Measurements from ENCODE around the gene PKP3.
"Not testable (repeated sequence)": the region's sequence is repeated elsewhere in the genome, so short reads cannot be mapped to it uniquely, and the experiment has no call there.

PKP3 gene

DNA sequence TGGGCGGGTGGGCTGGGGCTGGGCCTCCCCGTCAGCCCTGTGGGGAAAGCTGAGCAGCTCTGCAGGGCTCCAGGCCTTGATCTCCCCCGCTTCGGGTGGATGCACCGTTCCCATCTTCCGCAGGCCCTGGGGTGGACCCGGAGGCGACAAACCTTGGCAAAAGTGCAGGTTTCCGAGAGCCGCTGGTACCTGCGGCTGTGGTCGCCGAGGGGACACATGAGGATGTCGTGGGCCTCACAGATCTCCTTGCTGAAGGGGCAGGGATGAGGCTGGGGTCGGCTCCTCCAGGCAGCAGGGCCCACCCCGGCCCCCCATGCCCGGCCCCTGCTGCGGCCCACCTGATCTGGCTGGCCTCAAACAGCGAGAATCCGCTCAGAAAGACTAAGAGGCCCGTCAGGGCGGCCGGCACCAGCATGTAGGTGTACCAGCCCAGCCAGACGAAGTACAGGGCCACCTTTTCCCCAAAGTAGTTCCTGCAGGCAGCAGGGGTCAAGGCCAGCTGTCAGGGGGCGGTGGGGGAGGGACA lies 36.0 kb downstream of the PKP3 start:
- DNase-seq (ENCODE audit: low spot score), result no peak

DNA sequence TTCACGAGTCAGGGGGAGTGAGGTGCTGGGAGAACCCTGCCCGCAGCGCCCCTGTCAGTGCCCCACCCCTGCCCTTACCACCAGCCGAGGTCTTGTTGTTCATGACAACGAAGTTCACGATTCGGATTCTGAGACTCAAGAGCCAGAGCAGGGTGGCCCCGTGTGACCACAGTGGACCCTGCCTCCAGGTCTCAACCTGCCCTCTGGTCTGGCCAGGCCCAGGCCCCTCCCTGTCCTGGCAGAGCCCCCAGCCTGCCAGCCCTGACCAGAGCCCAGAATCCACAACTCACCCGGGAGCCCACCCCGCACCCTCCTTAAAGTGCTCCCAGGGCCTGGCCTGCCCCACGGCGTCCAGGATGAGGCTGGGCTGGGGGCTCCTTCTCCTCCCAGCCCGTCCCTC lies 37.9 kb downstream of the PKP3 start:
- DNase-seq (ENCODE audit: low spot score), result no peak

DNA sequence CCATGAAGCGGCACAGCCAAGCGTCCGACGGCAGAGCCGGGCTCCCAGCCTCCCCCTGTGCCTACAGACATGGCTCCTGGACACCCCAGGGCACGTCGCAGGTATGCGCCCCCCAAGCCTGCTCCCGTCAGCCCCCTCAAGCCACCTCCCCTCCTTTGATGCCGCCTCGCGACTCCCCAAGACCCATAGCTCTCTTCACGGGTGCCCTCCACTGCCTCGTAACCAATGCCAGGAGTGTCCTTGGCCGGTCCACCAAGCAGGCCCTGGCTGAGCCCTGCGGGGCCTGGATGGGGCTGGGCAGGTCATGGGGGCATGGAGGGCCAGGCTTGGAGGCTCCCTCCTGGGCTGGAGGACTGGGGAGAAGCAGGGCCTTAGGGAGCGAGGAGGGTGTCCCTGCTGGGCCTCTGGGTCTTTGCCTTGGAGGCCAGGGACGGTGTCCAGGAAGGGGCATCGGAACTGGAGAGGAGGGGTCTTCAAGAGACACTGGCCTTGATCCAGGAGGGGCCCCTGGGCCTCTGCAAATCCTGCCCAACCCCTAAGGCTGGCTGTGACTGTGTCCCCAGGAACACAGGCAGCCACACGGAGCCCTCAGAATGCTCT lies 38.6 kb downstream of the PKP3 start:
- DNase-seq (ENCODE audit: low spot score), result no peak

DNA sequence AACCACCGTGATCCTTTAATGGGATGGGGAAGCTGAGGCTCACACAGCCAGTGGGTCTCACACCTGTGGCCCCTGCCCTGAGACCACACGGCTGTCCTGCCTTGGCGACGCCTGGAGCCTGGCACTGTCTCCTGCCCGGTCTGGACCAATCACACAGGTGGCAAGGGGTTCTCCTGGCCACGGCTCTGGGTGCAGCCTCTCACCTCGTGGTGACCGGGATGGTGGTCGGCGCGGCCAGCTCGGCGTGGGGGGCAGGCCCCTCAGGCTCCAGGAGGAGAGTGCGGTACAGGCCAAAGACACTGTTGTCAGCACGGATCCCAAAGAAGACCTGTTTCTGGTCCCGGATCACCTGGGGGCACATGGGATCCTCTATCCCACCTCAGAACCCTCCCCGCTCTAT lies 39.1 kb downstream of the PKP3 start:
- DNase-seq (ENCODE audit: low spot score), result no peak

DNA sequence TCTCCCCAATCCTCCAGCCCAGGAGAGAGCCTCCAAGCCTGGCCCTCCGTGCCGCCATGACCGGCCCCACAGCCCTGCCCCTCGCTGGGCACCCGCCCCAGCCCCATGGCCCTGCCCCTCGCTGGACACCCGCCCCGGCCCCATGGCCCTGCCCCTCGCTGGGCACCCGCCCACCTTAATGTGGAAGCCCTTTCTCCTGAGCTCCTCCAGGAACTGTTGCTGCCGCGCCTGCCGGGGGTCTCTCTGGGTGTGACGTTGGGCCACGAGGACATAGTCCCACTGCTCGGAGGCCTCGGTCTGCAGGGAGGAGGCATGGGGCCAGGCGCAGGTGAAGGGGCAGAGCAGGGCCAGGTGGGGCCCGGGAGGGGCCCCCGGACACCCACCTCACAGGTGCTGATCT lies 39.6 kb downstream of the PKP3 start:
- no peak for DNase-seq (ENCODE audit: low spot score)

DNA sequence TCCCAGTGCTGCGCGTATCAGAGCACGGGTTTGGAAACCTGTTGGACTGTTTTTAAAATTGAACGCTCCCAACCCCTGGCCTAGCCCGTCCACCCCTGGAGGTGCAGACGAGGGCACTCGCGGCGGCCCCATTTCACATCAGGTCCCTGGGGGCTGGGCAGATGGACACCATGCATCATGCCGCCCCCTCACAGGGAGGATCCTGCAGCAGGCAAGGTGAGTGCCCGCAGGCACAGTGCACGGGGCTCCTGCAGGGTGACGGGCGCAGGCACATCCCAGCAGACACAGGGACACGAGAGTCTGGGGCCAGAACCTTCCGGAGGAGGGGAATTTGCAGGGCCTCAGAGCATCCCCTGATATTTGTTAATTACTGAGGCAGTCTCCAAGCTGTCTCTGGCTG lies 40.5 kb downstream of the PKP3 start:
- no peak for DNase-seq (ENCODE audit: low spot score)

DNA sequence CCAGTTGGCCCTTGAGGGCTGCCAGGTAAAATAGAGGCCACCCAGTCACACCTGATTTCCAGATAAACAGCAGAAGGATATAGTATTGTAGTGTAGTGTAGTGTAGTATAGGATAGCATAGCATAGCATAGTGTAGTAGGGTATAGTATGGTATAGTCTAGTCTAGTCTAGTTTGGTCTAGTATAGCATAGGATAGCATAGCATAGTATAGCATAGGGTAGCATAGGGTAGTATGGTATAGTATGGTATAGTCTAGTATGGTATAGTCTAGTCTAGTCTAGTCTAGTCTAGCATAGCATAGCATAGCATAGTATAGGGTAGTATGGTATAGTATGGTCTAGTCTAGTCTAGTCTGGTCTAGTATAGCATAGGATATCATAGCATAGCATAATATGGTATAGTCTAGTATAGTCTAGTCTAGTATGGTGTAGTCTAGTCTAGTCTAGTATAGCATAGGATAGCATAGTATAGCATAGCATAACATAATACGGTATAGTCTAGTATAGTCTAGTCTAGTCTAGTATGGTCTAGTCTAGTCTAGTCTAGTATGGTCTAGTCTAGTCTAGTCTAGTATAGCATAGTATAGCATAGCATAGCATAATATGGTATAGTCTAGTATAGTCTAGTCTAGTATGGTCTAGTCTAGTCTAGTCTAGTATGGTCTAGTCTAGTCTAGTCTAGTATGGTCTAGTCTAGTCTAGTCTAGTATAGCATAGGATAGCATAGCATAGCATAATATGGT lies 41.2 kb downstream of the PKP3 start:
- not testable (repeated sequence) for DNase-seq (ENCODE audit: low spot score)

DNA sequence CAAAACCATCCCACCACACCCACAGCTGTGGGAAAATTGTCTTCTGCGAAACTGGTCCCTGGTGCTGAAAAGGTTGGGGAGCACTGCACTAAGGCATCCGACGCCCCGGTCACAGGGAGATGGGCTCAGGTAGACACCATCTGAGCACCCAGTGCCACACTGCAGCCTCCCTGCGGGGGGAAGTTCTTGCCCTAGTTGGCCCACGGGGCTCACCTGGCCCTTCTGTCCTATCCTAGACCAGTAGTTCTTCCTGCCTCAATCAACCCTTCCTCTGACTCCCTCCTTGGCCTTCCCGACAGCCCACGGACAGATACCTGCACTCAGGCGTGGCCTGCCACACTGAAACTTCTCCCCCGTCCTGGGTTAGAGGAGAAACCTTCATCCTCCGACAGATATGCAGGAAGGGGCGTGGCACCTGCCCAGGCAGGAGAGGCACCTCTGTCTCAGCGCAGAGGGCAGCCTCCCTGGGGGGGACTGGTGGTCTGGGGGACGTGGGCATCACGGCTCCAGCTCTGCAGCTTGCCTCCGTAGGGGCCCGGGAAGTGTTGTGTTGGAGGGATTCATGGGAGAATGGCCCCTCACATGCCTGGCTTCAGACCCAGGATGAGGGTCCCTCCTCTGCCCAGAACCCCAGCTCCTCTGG lies 43.3 kb downstream of the PKP3 start:
- DNase-seq (ENCODE audit: low spot score), result no peak

DNA sequence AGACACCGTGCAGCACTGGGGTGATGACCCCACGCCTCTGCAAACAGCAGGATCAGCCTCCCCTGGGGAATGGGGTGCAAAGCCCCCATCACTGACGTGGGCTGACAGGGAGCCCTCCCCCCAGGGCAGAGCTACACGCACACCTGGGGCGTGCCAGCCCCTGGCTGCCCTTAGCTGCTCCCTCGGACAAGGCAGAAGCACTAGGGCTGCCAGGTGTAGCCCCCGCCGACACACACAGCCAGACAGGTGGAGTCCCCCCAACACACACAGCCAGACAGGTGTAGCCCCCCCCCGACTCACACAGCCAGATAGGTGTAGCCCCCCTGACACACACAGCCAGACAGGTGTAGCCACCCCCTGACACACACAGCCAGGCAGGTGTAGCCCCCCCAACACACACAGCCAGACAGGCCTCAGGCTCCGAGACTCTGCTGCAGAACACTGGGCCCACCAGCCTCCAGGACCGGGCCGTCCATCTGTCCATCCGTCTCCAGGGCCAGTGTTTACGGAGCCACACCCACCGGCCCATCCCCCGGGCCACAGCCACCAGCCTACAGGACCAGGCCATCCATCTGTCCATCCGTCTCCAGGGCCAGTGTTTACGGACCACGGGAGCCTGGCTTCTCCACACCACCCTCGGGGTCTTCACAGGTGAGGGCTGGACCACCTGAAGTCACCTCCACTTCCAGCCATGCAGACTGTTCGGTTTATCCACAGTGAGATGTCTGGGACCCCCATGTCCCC lies 44.3 kb downstream of the PKP3 start:
- no peak for DNase-seq (ENCODE audit: low spot score)

DNA sequence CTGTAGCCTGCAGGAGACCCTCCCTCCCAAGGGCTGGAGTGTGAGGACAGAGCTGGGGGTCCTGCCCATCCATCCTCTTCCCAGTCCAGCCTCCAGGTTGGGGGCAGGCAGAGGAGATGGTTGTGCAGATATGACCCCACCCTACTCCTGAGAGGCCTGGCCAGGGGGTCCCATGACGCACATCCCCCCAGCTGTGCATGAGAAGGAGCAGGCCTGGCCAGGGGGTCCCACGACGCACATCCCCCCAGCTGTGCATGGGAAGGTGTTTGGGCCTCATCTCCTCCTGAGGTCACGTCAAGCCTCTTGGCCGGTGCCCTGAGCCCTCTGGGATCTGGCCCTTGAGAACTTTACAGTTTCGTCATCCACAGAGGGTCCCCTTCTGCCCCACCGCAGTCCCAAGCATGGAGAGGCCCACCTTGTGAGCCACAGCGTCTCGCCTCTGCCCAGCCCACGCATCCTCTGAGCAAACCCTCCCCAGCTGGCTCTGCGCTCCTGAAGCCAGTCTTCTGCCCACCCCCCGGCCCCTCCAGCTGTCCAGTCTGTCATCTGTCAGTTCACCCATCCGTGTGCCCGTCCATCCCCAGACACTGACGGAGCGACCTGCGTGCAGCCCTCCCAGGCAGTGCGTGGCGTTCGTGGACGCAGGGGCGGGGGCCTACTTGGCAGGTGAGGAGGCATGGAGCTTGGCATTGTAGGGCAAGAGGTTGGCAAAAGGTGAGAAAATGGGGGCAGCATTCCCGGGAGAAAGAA lies 45.5 kb downstream of the PKP3 start:
- no peak for DNase-seq (ENCODE audit: low spot score)

DNA sequence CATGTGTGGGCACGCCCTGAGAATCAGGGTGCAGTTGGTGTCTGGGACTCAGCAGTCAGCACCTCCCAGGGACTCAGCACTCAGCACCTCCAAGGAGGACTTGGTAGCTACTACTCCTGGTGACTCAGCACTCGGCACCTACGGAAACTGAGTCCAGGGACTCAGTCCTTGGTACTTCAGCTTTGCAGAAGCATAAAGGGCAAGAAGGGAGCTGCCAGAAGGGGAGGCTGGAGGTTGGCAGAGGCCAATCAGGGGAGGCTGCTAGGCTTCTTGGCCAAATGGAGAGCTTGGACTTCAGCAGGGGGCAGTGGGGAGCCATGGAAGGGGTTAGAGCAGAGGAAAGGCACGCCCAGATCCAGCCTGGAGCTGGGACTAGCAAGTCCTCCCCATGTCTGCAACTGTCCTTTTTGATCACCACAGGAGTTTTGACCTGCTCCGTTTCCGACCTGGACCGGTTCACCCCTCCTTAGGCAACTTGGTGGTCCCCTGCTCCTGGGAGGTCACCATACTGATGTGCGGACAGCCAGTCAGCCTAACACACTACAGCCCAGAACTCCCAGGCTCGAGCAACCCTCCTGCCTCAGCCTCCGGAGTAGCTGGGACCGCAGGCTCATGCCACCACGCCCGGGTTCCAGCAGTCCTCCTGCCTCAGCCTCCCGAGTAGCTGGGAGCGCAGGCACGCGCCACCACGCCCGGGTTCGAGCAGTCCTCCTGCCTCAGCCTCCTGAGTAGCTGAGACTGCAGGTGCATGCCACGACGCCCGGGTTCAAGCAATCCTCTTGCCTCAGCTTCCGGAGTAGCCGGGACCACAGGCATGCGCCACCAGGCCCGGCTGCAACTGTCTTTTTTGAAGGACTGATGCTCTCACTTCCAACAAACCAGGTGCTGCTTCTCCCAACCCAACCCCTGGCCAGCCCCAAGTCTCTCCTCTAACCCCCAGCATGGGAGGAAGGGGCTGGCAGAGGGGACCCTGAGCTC lies 46.3 kb downstream of the PKP3 start:
- no peak for DNase-seq (ENCODE audit: low spot score)

DNA sequence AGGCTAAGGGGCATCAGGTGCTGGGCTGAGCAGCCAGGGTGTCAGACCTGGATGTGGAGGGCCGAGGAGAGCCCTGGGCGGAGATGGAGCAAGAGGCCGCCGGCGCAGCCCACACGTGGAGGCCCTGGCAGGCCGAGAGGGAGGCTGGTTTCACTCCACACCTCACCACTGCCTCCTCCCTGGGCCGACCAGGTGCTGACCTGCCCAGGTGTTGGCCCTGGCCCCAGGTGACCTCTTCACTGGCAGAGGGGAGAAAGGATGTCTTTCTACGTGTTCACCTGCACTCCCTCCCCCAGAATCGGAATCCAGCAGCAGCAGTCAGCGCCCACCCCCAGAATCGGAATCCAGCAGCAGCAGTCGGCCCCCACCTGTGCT lies 47.0 kb downstream of the PKP3 start:
- DNase-seq (ENCODE audit: low spot score), result no peak

DNA sequence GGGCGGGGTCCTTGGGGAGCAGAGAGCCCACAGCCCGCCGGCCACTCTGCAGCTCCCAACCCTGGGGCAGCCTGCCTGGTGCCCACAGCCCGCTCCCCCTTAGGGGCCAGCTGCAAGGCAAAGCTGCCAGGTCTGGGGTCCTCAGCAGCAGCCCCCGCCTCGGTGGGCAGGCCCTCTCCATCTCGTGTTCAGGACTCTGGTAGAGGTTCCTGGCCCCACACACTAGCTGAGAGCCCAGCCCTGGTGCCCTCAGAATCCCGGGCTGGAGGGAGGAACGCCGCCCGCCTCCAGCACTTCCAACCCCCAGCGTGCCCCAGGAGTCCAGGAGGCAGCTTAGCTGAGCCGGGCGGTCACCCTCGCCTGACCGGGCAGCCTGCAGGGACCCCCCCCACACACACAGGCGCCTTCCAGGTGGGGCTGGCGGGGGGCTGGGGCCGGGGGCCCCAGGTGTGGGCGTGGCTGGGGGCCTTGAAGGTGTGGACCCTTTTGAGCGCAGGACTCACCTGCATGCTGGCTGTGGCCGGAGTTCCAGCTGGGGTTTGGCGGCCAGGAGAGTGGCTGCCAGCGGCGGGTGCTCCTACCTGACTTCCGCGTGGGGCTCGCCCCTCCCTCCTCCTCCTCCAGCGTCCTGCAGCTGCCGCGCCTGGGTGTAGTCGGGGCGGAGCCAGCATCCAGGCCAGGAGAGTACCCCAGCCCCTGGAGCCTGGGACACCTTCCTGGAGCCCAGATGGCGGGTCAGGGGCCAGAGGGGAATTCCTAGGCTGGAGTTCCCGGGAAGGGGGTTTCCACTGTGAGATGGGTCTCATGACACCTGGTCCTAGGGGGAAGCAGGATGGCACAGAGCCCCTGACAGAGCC lies 47.6 kb downstream of the PKP3 start, which contains the start of gene ANO9:
TSS of gene ANO9 (minus strand) at position 594 of the 857 bp plus-strand sequence. CDS start at position 509, 85 bp downstream.
- peak; percentile 71 for DNase-seq (ENCODE audit: low spot score)

DNA sequence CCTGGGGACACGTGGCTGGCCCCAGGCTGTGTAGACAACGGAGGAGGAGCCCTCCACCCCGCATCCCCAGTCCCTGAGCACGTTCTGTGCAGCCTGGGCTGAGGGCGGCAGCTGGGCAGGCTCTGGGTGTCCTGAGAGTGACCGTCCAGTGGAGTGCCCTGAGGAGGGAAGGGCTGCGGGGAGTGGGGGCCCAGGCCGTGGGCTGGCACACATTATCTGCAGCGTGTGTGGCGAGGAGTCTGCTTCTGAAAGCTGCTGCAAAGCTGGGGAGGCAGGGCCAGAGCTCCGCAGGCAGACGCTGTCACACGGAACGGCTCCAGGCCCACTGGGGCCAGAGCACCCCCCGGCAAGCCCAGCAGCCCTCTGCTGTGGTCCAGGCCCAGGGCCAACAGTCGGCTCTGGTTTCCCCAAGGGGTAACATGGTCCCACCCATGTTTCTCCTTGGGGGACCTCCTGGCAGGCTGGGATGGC lies 48.6 kb downstream of the PKP3 start:
- no peak for DNase-seq (ENCODE audit: low spot score)

DNA sequence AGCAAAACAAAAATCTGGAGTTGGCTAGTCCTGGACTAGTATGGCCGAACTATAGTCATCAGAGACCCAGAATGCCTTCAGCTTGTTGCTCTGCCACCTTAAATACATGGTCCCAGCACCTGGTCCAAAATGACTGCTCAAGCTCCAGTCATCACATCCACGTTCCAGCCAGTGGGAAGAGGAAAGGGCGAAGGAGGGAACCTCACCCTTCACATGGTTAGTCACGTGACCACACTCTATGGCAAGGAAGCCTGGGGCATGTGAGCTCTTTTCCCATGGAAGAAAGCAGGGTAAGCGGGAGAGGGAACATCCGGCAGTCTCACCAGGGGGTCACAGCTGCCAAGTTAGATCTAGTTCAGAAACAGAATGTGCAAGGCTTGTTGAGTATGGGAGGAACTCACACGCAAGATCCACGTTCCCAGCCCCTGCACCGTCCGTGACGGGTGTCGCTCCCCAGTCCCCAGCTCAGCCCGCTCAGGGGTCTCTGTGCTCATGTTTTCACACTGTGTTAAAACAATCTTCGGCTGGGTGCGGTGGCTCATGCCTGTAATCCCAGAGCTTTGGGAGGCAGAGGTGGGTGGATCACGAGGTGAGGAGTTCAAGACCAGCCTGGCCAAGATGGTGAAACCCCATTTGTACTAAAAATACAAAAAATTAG lies 49.7 kb downstream of the PKP3 start:
- no peak for DNase-seq (ENCODE audit: low spot score)

DNA sequence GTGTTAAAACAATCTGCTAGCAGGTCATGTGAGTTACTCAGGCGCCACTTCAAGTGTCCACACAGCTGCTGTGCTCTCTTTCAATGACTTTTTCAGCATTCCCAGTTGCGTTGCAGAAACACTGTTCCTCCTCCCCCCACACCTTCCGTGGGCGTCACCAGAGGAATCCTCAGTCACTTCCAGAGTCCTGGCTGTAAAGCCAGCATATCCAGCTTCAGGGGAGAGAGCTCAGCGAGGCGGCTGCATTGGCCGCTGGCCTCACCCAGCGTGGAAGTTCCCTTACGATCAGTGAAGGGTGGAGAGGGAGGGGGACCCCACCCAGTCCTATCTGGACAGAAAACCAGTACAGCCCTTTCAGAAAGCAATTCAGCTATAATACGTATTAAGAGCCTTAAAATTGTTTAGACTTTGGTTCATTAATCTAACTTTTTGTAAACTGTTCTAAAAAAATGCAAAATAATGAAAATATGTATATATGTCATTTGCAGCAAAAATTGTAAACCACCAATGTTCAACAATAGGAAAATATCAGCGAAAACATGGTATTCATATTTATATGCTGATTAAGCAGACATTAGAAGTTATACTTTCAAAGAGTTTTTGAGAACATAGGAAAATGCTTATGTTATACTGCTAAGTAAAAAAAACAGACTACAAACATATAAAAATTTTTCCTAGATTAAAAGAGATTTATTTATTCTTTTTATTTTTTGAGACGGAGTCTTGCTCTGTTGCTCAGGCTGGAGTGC lies 50.6 kb downstream of the PKP3 start:
- DNase-seq (ENCODE audit: low spot score), result no peak

DNA sequence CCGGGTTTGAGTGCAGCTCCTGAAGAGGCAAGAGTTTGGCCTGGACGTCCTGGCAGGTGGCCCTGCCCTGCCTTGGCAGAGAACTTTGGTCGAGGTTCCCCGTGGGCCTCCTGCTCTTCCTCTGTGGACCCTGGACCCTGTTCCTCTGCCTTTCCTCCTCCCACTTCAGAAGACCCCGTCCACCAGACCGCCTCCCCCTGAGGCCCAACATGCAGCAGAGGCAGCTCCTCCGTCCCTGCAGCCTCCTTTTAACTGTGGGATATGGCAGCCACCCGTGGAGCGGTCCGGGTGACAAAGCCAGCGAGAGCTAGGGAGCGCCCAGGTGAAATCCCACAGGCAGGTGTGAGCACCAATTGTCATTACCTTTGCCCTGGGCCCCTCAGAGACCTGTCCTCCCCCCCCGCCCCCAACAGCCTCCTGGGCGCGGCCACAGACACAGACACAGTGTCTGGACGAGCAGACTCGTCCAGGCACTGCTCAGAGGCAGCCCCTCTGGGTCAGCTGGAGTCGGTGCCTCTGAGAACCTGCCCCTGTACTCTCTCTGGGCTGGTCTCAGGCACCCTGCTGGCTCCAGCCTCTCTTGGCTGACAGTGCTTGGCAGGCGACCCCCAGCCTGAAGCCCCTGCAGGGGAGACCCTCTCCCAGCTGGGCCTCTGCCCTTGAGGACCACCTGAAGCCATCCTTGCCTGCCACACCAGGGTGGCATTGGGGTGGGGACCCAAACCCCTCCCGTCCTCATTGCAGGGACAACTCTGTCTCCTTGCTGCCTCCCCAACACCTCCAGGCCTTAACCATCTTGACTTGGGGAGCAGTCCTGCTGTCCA lies 52.0 kb downstream of the PKP3 start:
- no peak for DNase-seq (ENCODE audit: low spot score)
